Measurements from ENCODE around the gene FSIP1. TPM values are rescaled to one million over a fixed set of nuclear protein-coding genes. Genes with fewer than 3 reads are reported as not detected.

Gene FSIP1
- total RNA-seq, 2 donors from 2014 or later, result 0.77 to 1.7 TPM

DNA sequence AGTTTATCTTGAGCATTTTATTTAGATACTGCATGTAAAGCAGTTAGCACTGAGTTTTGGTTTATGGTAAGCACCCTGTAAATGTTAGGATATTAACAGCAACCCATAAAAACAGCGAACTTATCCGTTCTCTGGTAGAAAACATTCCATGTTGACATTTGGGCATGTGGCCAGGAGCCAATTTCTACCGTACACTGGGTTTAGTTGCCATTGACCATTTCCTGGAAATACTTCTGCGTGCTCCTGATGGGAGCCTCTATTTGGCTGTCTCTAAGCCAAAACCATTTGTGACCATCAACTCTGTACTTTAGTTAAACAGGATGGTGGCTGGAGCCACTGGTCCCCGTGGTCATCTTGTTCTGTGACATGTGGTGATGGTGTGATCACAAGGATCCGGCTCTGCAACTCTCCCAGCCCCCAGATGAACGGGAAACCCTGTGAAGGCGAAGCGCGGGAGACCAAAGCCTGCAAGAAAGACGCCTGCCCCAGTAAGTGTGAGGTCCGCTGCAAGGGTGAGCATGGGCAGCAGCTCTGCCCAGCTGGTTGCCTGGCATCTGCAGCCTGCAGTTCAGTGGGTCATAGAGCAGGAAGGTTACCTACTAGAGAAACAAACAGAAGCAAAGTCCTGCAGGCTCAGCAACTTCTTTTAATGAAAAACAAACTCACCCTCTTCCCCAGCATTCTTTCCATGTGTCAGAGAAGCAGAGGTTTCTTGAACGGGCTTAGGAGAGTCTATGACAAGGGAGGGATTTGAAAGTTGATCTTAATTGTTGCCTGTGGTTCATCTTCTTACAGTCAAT lies 194.7 kb downstream of the FSIP1 start:
- H3K36me3 Mint-ChIP-seq (ENCODE audit: low read depth), result peaks cover 37% of the 10 kb centered on the region
- H3K27me3 ChIP-seq (ENCODE audit: control insufficient read depth, insufficient read depth, low read length, poor library complexity, severe bottlenecking), result no peaks in the 10 kb centered on the region
- H3K9ac ChIP-seq (ENCODE audit: extremely low read depth, low read length, poor library complexity, severe bottlenecking), result no peak overlapping the region
- H3K27ac Mint-ChIP-seq, result no peak overlapping the region
- no peak overlapping the region for H3K4me3 Mint-ChIP-seq
- TF ChIP-seq, protein P1, sequence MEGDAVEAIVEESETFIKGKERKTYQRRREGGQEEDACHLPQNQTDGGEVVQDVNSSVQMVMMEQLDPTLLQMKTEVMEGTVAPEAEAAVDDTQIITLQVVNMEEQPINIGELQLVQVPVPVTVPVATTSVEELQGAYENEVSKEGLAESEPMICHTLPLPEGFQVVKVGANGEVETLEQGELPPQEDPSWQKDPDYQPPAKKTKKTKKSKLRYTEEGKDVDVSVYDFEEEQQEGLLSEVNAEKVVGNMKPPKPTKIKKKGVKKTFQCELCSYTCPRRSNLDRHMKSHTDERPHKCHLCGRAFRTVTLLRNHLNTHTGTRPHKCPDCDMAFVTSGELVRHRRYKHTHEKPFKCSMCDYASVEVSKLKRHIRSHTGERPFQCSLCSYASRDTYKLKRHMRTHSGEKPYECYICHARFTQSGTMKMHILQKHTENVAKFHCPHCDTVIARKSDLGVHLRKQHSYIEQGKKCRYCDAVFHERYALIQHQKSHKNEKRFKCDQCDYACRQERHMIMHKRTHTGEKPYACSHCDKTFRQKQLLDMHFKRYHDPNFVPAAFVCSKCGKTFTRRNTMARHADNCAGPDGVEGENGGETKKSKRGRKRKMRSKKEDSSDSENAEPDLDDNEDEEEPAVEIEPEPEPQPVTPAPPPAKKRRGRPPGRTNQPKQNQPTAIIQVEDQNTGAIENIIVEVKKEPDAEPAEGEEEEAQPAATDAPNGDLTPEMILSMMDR (conservative IDR thresholded peaks at IDR 0.05), result no peak
- no peak overlapping the region for H3K4me3 ChIP-seq (ENCODE audit: low read length)
- no peak overlapping the region for H3K27ac ChIP-seq (ENCODE audit: low read depth, low read length)
- H3K4me1 ChIP-seq (ENCODE audit: control insufficient read depth, insufficient read depth, low read length), result no peaks in the 10 kb centered on the region
- no peaks in the 10 kb centered on the region for H3K4me1 Mint-ChIP-seq
- 89 to 92% methylated on average over 12 to 13 of the region's 13 CpGs for WGBS, 2 experiments (ENCODE audit: insufficient coverage in 1 of 2, insufficient read length in 1 of 2)
- H3K27me3 Mint-ChIP-seq (ENCODE audit: insufficient read depth), result no peaks in the 10 kb centered on the region
- peaks cover 100% of the 10 kb centered on the region for H3K36me3 ChIP-seq (ENCODE audit: control insufficient read depth, insufficient read depth, low read length)
- H3K9me3 Mint-ChIP-seq, result no peaks in the 10 kb centered on the region
- H3K9me3 ChIP-seq (ENCODE audit: control insufficient read depth, low read length), result no peaks in the 10 kb centered on the region
- no peak for DNase-seq

DNA sequence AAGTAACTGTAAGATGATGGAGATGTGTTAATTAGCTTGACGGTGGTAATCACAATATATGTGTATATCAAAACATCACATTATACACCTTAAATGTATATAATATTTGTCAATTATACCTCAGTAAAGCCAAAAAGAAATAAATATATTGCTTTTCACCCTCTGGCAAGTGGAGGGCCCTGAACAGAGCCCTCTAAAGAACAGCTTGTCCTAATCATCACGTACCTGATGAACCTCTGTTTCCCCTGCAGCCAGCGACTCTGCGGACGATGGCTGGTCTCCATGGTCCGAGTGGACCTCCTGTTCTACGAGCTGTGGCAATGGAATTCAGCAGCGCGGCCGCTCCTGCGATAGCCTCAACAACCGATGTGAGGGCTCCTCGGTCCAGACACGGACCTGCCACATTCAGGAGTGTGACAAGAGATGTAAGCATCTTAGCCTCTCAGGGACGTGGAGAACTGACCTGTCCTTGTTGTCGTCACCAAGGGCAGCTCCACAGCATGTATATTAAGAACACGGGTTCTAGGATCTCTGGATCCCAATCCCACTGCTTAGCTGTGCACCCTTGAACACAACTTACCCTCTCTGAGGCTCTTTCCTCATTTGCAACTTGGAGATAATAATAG lies 195.4 kb downstream of the FSIP1 start:
- Histone ChIP-seq H3K4me1 (ENCODE audit: control insufficient read depth, insufficient read depth, low read length) (no peaks in the 10 kb centered on the region), H3K27ac (ENCODE audit: low read depth, low read length) (no peak overlapping the region), H3K4me3 (ENCODE audit: low read length) (no peak overlapping the region), H3K36me3 (ENCODE audit: control insufficient read depth, insufficient read depth, low read length) (peaks cover 92% of the 10 kb centered on the region), H3K9me3 (ENCODE audit: control insufficient read depth, low read length) (no peaks in the 10 kb centered on the region), H3K9ac (ENCODE audit: extremely low read depth, low read length, poor library complexity, severe bottlenecking) (no peak overlapping the region), H3K27me3 (ENCODE audit: control insufficient read depth, insufficient read depth, low read length, poor library complexity, severe bottlenecking) (no peaks in the 10 kb centered on the region)
- peaks cover 31% of the 10 kb centered on the region for H3K36me3 Mint-ChIP-seq (ENCODE audit: low read depth)
- no peaks in the 10 kb centered on the region for H3K9me3 Mint-ChIP-seq
- TF ChIP-seq, protein P1 (conservative IDR thresholded peaks at IDR 0.05), result no peak
- 91 to 96% methylated on average over 15 to 16 of the region's 17 CpGs for WGBS, 2 experiments (ENCODE audit: insufficient coverage in 1 of 2, insufficient read length in 1 of 2)
- H3K27ac Mint-ChIP-seq, result no peak overlapping the region
- no peaks in the 10 kb centered on the region for H3K27me3 Mint-ChIP-seq (ENCODE audit: insufficient read depth)
- no peaks in the 10 kb centered on the region for H3K4me1 Mint-ChIP-seq
- no peak overlapping the region for H3K4me3 Mint-ChIP-seq
- no peak for DNase-seq

DNA sequence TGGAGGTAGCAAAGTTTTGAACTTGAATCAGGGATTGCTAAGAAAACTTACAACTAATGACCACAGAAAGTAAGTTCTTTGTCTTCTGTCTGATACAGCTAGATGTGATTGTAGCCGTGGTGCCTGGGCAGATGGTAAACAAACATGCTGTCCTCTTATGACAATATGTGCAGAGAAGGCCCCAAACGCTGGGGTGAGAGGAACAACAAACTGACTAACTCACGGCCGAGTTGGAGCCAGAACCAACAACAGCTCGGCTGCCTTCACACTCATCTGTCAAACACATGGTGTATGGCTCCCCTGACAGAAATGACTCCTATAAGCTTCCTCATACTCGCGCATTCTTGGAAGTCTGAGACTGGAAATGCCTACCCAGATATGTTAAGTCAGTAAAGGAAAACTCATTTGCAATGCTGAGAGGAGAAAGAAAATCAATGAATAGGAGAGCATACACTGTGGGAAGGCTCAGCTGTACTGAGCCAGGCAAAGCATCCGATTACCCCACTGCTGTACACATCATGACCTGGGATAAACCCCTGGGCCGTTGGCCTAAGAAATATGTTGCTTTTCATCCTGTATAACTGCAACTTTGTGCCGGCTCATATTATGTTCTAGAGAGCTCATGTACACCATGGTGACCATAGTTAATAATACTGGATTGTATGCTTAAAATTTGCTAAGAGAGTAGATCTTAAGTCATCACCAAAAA lies 196.1 kb downstream of the FSIP1 start:
- peaks cover 1% of the 10 kb centered on the region for H3K4me1 Mint-ChIP-seq
- Histone ChIP-seq H3K4me3 (ENCODE audit: low read length) (no peak overlapping the region), H3K27ac (ENCODE audit: low read depth, low read length) (no peak overlapping the region), H3K36me3 (ENCODE audit: control insufficient read depth, insufficient read depth, low read length) (peaks cover 86% of the 10 kb centered on the region), H3K4me1 (ENCODE audit: control insufficient read depth, insufficient read depth, low read length) (peaks cover 3% of the 10 kb centered on the region), H3K9me3 (ENCODE audit: control insufficient read depth, low read length) (no peaks in the 10 kb centered on the region), H3K9ac (ENCODE audit: extremely low read depth, low read length, poor library complexity, severe bottlenecking) (no peak overlapping the region), H3K27me3 (ENCODE audit: control insufficient read depth, insufficient read depth, low read length, poor library complexity, severe bottlenecking) (no peaks in the 10 kb centered on the region)
- H3K36me3 Mint-ChIP-seq (ENCODE audit: low read depth), result peaks cover 31% of the 10 kb centered on the region
- H3K27ac Mint-ChIP-seq, result no peak overlapping the region
- H3K9me3 Mint-ChIP-seq, result no peaks in the 10 kb centered on the region
- TF ChIP-seq, protein P1 (conservative IDR thresholded peaks at IDR 0.05), result no peak
- H3K27me3 Mint-ChIP-seq (ENCODE audit: insufficient read depth), result no peaks in the 10 kb centered on the region
- no peak for DNase-seq
- WGBS, 2 experiments (ENCODE audit: insufficient coverage in 1 of 2, insufficient read length in 1 of 2), result 95 to 98% methylated on average over 10 of the region's 10 CpGs
- H3K4me3 Mint-ChIP-seq, result no peak overlapping the region
